Choroid plexus epithelial cell (primary cell): ENCODE measurements around the gene PALD1.
A peak's percentile ranks its signal among the peaks of the same experiment; 100 is the strongest.
"Not testable (repeated sequence)": the region's sequence is repeated elsewhere in the genome, so short reads cannot be mapped to it uniquely, and the experiment has no call there.

ENCODE experiments used
- DNase-seq: peaks from one replicate; pipeline ENCODE4 v3.0.0-alpha.2; 2010; ENCODE audit warnings: low read depth
- H3K4me3 ChIP-seq: 2 replicates; pipeline ENCODE4 v1.5.1; 2011; ENCODE audit warnings: low read depth, mild to moderate bottlenecking, control low read depth, low read length, moderate library complexity
- TF ChIP-seq, protein P1 (sequence below): conservative IDR thresholded peaks from 2 replicates; pipeline ENCODE4 v1.5.1; 2011; ENCODE audit warnings: low read depth, mild to moderate bottlenecking, control low read depth, inconsistent platforms, low read length, moderate library complexity

The PALD1 gene

DNA sequence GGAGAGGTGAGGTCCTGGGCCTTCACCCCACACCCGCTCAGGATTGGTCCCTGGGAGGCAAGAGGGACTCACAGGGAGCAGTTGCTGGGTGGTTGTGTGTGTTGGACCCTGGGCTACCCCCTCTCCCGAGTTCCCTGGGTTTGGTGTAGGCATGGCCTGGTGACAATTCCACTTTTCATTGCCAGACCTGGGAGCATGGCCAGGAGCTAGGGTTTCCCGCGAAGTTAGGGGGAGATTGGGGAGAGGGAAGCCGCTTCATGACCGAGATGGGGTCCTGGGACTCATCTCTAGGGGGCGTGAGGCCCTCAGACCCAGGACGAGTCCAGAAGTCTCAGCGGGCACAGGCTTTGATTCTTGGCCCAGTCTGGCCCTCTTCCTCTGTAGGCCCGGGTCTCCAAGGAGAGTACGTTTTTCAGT lies 606 bp downstream of the PALD1 start:
- TF ChIP-seq, protein P1, sequence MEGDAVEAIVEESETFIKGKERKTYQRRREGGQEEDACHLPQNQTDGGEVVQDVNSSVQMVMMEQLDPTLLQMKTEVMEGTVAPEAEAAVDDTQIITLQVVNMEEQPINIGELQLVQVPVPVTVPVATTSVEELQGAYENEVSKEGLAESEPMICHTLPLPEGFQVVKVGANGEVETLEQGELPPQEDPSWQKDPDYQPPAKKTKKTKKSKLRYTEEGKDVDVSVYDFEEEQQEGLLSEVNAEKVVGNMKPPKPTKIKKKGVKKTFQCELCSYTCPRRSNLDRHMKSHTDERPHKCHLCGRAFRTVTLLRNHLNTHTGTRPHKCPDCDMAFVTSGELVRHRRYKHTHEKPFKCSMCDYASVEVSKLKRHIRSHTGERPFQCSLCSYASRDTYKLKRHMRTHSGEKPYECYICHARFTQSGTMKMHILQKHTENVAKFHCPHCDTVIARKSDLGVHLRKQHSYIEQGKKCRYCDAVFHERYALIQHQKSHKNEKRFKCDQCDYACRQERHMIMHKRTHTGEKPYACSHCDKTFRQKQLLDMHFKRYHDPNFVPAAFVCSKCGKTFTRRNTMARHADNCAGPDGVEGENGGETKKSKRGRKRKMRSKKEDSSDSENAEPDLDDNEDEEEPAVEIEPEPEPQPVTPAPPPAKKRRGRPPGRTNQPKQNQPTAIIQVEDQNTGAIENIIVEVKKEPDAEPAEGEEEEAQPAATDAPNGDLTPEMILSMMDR: no peak
- DNase-seq: no peak
- peak overlapping the region; percentile 47 for H3K4me3 ChIP-seq

DNA sequence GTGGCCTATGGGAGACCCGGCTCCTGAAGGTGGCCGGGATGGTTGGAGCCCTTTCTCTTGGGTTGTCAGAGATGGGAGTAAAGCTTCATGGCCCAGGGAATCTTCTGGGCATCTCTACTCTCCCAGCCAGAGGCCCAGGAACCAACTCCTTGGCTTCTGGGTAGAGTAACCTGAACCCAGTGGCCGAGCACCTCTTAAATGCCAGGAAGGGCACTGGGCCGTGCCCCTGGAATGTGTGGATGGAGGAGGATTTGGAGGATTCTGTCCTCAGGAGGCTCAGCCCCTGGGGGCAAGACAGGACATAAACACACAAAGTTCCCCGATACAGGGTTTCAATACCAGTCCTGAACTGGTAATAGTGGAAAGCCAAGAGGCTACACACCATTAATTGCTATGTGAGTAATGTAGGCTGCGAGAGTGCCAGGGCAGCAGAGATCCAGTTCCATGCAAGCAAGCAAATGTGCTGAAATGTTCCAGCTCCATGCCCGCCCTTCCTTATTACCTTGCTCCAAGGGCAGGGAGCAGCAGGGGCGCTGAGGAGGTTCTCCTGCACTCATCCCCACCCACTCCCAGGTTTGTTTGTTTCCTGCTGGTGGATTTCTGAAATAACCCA lies 1.2 kb downstream of the PALD1 start:
- no peak overlapping the region for H3K4me3 ChIP-seq
- no peak for DNase-seq
- TF ChIP-seq, protein P1: no peak

DNA sequence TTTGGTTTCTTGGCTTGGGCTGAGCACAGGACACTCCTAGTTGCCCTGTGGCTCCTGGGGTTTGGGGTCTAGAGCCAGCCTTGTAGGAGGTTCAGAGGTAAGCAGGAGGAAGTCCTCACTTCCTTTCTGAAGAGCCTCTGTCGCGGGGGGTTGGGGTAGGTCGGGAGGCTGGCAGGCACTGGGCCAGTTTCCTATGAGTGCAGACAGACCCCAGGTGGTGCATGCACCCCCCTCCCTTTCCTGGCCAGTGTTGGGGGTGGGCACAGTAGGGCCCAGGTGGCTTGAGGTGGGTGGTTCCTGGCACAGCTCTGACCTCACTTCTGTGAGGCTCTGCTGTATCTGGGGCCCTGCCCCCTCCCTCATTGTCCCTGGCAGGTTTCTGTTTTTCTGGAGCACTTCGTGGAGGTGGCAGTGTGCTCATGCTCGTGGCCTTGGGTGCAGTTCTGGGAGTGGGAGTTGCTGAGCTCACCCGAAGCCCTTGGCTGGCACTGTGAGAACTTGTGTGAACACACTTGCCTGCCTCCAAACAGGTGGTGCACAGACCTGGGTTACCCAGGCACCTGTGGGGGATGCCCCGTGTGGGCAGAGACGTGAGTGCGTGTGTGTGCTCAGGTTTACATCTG lies 1.8 kb downstream of the PALD1 start:
- H3K4me3 ChIP-seq: no peak overlapping the region
- no peak for DNase-seq
- TF ChIP-seq, protein P1: no peak

DNA sequence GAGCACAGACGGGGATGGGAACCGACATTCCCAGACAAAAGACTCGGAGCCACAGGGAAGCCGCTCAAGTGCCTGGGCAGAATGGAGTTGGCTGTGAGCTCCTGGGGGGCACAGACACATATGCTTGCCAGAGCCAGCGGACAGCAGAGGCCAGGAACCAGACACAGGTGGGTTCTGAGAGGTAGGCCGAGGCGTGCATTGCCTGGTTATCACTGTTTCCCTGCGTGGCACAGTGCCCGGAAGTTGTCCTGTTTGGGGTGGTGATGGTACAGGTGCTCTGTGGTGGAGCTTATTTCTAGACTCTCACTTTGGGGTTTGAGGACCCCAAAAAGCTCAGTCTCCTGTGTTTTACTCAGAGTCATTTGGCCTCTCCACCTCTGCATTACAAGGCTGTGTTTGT lies 2.5 kb downstream of the PALD1 start:
- TF ChIP-seq, protein P1: no peak
- no peak for DNase-seq
- no peak overlapping the region for H3K4me3 ChIP-seq

DNA sequence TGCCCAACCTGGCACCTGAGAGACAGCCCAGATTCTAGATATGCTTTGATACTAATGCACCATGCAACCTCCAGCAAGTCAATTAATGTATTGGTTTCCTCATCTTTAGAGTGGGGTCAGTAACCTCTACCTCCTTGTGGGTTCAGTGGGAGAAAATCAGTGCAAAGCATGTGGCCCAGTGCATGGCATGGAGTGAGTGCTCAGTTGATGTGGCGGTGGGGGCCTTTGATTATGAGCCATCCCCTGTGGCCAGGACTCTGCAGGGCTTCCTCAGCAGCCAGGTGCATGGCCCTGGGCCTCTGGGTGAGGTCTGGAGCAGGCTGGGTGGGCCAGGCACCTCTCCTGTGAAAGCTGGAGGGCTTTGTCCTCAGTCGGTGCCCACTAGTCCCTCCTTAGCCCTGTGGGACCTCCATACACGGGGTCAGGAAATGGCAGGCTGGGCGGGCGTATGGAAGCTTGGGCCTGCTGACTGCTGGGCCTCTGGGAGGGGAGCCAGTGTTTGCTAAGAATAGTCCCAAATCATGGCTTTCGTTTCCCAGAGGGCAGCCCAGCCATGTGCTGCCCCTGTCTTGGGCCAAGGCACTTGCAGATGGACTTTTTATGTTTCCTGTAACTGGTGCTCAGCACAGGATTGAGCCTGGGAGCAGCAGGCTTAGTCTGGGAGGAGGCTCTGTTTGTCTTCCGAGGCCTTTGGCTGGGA lies 3.4 kb downstream of the PALD1 start:
- TF ChIP-seq, protein P1: no peak
- no peak for DNase-seq
- no peak overlapping the region for H3K4me3 ChIP-seq

DNA sequence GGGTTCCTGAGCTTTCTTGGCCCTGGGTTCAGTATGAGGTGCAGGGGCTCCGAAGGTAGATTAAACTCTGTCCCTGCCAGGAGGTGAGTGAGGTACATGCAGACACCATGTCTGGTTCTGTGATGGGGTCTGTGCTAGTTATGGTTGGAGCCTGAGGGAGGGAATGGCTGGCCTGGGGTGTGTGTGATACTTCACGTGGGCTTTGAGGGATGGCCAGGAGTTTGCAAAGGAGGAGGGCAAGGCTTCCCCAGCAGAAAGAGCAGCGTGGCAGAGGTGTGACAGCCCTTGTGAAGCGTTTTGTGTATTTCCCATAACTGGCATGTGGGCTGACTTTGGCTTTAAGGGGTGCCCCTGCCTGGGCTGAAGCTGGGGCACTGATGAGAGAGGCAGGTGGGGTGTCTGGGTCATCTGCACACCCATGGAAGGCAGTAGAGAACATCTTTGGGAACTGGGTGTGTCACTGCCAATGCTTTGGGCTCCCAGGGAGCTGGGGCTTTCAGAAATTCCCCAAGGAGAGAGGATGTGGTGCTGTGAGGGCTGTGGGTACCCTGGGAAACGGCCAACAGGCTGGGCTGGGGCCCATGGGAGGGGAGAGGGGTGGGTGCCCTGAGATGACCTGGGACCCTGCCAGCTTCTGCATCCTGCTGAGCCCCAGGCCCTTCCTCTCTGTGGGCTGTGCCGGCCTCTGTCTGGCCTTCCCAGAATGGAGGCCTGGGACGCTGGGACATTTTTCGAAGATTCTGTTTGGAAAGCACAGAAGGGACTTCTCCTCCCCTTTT lies 4.6 kb downstream of the PALD1 start:
- H3K4me3 ChIP-seq: no peak overlapping the region
- TF ChIP-seq, protein P1: no peak
- DNase-seq: no peak

DNA sequence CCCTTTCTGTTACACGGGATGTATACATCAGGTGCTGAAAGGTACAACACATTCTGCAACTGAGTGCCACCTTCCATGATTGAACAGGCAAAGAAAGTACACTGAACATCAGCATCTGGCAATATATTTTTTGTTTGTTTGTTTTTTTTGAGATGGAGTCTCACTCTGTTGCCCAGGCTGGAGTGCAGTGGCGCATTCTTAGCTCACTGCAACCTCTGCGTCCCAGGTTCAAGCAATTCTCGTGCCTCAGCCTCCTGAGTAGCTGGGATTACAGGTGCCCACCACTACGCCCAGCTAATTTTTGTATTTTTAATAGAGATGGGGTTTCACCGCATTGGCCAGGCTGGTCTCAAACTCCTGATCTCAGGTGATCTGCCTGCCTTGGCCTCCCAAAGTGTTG lies 5.3 kb downstream of the PALD1 start:
- not testable (repeated sequence) for DNase-seq, H3K4me3 ChIP-seq
